GM19023 (cell line): ENCODE measurements around the gene KIAA0825.
"Not testable (repeated sequence)": the region's sequence is repeated elsewhere in the genome, so short reads cannot be mapped to it uniquely, and the experiment has no call there.

ENCODE experiments used
- ATAC-seq: cut with Tn5 transposase; IDR thresholded peaks from one replicate; pipeline ENCODE4 v1.9.1; 2021; ENCODE audit warnings: mild to moderate bottlenecking, moderate library complexity; ENCODE audit not compliant: unreplicated experiment

KIAA0825 gene

DNA sequence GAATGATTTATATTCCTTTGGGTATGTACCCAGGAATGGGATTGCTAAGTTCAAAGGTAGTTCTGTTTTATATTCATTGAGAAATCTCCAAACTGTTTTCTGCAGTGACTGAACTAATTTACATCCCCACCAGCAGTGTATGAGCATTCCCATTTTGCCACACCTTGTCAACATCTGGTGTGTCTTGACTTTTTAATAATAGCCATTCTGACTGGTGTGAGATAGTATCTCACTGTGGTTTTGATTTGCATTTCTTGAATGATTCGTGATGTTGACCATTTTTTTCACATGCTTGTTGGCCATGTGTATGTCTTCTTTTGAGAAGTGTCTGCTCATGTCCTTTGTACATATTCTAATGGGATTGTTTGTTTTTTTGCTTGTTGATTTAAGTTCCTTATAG lies 421.5 kb downstream of the KIAA0825 start:
- no peak for ATAC-seq

DNA sequence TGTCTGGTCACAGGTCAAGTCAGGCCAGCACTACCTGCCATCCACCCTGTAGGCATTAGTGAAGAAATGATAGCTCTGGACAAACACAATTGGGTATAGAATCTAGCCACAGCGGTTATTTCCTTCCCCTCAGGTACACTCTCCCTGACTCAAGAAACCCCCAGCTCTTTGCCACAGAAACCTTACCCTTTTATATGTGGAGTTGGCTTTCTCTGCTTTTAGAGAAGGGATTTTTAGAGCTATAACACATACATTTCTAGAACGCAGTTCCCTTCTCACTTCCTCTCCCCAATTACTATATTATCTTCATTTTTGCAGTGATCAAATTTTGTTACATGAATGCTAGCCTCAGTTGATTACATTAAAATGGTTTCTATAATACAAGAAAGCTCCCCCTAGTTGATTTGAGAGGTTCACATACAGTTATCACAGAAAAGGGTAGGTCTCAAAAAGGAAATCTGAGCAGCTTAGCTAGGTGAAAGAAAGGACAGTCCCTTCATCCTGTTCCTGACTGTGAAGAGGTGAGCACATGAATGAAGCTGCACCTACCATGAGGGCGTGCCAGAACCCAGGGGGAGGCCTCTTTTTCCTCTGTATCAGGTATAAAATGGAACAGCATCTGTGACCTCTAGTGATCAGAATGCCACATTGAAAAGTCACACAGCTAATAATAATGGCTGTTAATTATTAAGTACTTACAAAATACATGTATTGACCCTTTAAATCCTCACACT lies 425.6 kb downstream of the KIAA0825 start:
- no peak for ATAC-seq

DNA sequence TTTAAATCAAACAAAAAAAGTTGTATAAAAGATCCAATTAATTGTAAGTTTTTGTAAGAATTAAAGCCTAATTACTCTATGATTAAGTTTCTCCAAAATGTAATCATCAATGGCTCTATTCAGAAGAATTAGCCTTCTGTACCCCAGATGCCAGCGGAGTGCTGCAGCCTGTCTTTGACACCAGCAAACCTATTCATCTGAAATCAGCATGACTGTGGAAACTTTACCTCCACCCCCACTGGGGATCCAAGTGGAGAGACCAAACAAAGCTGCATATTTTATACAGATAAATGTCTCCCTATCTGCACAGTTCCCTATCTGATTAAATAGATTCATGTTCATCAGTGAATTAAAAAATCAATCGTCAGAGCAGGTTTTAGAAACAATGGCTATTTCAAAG lies 426.8 kb downstream of the KIAA0825 start:
- no peak for ATAC-seq

DNA sequence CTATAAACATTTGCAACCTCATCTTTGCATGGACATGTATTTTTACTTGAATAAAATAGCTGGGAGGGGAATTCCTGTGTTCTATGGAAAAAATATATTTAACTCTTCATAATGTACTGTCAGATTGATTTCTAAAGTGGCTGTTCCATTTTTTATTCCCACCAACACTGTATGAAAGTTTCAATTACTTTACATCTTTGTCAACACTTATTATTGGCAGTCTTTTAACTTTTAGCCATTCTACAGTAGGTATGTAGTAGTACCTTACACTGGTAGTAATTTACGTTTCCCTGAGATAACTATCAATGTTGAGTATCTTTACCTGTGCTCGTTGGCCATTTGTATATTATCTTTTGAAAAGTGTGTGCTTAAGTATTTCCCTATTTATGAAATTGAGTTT lies 429.7 kb downstream of the KIAA0825 start:
- no peak for ATAC-seq

DNA sequence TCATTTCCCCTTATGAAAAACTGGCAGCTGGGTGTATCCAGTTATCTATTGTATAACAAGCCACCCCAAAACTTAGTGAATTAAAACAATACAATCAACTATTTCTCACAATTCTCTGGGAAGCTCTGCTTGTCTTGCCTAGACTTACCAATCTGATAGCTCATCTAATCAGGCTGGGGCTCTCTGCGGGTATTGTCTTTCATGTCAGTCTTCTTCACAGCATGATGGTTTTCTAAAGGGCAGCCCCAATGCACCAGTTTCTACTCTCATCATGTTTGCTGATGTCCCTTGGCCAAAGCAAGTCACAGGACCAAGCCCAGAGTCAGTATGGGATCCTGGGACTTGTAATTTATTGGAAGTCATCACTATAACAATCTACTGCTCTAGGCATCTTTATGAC lies 433.5 kb downstream of the KIAA0825 start:
- no peak for ATAC-seq

DNA sequence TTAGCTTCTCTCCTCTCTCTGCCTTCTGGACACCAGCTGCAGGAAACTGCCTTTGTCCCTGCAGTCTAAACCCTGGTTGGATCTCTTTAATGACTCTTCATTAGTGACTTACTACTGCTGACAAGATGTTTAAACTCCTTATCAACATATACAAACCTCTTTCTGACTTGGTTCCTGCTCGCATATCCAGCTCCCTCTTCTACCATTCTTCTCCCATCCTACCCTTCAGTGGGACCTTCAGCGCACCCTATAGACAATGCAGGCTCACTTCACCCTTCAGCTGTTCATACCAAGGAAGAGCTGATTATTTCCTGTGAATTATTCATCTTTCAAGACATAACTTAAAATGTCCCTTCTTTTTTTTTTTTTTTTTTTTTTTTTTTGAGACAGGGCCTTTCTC lies 436.5 kb downstream of the KIAA0825 start:
- no peak for ATAC-seq

DNA sequence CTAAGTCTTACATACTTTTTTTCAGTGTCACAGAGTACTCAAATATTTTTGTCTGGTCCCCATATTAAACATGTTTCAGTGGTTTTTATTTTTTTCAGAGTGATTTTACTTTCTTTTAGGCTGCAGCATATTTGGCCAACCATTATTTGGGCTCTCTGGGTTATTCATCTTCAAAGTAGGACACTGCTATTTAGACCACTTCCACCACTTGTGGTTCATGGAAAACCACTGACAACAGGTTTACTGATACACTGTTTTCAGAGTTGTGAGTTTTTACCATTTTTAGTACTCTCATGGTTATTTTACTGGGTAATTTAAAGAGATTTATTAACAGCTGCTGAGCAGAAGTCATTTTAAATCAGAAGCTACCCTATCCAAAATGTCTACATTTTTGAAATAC lies 437.6 kb downstream of the KIAA0825 start:
- ATAC-seq: no peak

DNA sequence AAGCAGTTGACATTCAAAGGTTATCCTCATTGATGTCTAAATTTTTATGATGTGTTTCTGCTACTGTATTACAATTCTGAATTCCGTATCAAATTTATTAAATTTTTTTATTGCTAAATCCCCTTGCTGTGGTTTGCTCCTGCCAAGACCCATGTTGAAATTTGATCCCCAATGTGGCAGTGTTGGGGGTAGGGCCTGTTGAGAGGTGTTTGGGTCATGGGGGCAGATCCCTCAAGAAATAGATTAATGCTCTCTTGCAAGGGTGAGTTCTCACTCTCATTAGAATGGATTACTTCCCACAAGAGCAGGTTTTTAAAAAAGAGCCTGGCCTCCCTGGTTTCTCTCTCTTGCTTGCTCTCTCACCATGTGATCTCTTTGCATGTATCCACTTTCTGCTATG lies 442.5 kb downstream of the KIAA0825 start:
- no peak for ATAC-seq

DNA sequence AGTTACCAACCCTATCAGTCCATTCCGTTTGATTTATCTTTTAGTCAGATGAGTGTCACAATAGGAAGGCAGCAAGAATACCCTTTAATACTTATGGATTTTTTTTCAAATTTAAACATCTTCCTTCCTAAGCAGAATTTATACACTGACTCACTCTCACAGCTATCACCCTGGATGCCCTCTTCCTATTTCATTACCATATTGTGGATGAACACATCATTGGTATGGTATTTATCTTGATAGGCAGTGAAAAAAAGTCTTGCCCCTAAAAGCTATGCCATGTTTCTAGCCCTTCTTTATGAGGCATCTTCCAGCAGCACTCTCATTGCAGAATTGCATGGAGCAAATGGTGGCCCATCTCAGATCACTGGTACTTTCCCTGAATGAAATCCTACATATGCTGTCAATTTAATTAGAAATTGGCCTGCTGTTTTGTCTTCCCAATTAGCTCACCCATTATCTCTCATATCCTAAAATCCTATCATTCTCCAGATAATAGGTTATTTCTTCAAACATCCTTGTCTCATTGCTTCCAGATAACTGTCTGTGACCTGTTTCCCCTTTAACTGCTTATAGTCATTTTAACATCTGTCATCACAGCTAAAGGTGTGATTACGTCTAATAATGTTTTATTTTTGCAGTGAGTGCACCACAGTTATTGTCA lies 443.5 kb downstream of the KIAA0825 start:
- no peak for ATAC-seq

DNA sequence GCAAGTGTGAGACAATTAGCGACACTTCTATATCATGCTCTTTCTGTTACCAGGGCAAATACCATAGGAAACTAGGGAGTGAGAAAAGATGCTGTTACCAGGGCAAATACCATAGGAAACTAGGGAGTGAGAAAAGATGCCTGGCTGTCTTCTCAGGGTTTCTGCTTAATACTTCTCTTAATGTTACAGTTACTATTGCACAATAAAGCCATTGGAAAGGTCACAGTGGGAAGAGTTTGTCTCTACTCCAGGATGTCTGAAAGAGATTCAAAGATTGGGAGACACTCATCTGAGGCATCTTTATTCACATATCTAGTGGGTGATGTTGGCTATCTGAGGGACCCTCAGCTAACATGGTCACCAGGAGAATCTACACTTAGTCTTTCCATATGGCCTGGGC lies 445.3 kb downstream of the KIAA0825 start:
- no peak for ATAC-seq

DNA sequence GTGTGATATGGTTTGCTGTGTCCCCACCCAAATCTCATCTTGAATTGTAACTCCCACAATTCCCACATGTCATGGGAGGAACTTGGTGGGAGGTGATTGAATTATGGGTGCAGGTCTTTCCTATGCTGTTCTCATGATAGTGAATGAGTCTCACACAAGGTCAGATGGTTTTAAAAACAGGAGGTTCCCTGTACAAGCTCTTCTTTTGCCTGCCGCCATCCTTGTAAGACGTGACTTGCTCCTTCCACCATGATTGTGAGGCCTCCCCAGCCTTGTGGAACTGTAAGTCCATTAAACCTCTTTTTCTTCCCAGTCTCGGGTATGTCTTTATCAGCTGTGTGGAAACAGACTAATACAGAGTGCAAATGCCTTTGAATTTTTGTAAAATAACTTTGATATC lies 447.3 kb downstream of the KIAA0825 start:
- ATAC-seq: not testable (repeated sequence)

DNA sequence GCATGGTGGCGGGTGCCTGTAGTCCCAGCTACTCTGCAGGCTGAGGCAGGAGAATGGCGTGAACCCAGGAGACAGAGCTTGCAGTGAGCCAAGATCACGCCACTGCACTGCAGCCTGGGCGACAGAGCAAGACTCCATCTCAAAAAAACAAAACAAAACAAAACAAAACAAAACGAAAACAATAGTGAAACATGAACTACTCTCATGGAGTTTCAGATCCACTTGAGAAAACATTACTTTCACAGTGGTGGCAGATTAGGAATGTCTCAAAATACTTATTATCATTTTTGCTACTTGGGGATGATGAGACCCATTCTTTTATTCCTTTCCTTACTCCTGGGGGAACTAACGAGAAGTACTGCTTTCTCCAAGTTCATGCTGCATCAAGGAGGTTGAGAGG lies 448.2 kb downstream of the KIAA0825 start:
- not testable (repeated sequence) for ATAC-seq

DNA sequence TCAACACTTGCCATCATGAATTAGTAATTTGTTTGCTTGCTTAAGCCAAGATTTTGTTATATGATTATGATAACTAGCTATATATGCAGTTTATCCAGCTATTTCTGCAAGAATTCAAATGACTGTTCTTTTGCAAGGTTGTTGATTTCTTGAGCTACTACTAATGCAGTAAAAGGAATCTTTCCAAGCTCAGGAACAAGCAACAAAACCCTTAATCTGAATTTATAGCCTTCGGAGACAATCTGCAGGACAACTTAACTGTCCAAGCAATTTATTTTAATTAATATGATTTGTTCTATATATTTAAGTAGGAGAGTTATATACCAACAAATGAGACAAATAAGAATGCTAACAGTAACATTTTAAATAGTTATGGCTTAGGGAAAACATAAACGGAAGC lies 450.3 kb downstream of the KIAA0825 start:
- ATAC-seq: no peak

DNA sequence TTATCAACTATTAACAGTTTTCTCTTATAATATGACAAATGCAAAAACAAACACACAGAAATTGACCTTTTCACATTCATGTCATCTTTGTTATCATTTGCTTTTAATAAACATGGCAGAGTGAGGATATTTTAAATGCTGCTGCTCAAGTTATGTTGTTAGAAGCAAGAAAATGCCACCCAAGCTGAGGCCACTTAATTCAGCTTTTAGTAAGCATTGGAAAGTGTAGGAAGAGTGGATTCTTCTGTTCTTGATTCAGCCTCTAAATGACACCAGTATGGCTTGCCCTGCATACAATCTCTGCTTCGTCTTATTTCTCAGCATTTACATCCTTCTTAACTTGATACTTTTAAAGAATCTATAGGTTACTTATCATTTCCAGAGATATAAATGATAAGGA lies 456.6 kb downstream of the KIAA0825 start:
- no peak for ATAC-seq

DNA sequence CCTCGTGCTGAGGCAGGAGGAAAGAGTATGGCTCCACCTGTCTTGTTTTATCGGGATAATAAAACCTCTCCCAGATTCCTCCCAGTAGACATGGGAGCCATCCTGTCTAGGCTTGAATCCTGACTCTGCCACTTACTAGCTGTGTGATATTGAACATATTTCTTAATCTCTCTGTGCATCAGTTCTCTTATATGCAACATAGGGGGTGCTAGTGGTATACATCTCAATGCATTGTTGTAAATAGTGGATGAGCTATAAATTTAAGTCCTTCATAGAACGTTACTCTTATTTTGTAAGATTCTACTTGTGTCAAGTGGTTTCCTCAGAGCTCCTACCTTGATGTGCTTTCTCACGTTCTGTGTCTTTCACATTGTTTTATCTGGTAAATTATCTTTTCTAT lies 459.3 kb downstream of the KIAA0825 start:
- ATAC-seq: no peak

DNA sequence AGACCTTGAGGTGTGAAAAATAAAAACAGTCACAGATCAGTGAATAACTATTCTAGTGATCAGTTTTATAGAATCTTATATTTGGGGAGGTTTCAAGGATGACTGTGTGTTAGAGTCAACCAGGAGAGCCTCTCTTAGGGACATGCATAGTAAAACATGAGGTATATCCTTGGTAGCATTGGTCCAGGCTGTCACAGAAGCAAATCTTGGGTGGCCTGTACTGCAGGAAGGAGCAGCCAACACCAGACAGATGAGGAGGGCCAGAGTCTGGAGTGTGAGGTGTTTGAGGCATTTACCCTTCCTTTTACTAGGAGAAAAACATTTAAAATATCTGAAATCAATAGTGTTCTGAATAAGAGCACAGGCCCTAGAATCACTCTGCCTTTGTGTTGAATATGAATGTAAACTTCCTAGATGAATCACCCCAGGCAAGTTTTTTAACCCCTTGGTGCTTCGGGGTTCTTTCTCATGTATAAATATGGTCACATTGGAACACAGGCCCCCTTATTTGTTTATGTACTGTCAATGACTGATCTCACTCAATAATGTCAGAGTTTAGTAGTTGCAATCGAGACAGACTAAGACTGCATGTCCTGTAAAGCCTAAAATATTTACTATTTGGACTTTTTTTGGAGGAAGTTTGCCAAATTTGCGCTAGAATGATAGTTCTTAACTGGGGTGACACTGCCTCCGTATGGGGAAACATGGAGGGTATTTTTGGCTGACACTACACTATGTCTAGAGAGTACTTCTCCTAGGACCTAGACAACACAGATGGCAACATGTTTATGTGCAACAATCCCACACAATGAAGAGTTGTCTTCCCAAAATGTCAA lies 460.5 kb downstream of the KIAA0825 start:
- ATAC-seq: no peak

DNA sequence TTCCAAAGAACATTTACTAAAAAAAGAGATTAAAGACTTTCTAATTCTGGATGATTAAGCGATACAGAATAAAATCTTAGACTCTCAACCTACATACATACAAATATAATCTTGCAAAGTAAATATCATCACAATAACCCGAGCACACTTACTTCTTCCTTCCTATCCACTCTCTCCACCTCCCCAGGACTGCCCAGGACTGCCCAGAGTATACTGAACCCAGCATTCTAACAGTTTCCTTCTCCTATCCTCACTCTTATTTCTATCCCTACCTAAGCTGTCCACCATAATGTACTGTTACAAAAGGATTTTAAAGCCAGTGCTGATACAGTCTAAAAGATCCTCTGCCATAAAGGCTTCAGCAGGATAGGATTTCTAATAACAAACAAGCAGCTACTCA lies 463.7 kb downstream of the KIAA0825 start:
- ATAC-seq: no peak

DNA sequence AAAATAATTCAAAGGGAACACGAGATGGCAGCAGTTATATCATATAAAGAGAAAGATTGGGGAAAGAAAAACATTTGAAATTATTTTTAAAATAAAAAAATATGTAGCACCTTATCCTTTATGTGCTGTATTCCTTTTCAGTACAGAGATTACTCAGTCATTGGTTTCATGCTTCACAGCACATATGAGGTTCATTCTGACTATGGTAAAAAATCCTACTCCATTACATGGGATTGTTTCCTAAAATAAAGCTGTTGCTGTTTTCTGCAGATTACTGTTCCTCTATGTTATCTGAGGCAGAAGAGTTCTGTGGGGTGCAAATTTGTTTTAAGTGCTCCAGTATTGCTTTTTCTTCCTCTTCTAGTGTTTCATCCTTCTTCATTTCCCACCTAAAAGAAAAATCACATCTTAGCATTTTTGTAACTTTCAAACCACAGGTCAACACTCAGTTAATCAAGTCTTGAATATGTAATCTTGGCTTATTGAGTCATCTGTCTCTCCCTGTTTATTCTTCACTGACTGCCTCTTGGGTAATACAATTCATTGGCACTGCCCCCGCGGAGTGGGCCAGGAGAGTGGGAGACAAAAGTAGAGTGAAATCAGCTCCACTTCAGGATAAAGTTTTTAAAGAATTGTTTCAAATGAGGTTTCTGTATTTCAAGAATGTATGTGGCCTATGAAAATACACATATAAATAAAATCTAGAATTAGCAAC lies 464.5 kb downstream of the KIAA0825 start:
- ATAC-seq: no peak

DNA sequence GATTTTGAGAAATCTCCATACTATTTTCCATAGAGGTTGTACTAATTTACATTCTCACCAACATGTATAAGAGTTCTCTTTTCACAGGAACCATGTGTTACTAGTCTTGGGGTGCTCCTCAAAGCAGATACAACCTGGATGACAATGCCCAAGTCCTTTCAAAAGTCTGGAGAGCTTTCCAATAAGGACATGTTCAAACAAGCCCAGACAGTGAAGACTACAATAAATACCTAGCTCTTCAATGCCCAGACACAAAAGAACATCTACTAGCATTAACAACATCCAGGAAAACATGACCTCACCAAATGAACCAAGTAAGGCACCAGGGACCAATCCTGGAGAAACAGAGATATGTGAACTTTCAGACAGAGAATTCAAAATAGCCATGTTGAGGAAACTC lies 474.8 kb downstream of the KIAA0825 start:
- ATAC-seq: not testable (repeated sequence)

DNA sequence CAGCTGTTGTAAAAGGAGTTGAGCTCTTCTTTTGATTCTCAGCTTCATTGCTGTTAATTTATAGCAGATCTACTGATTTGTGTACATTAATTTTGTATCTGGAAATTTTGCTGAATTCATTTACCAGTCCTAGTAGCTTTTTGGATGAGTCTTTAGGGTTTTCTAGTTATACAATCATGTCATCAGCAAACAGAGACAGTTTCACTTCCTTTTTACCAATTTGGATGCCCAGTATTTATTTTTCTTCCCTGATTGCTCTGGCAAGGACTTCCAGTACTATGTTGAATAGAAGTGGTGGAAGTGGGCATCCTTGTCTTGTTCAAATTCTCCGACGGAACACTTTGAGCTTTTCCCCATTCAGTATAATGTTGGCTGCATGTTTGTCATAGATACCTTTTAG lies 478.1 kb downstream of the KIAA0825 start:
- ATAC-seq: no peak

DNA sequence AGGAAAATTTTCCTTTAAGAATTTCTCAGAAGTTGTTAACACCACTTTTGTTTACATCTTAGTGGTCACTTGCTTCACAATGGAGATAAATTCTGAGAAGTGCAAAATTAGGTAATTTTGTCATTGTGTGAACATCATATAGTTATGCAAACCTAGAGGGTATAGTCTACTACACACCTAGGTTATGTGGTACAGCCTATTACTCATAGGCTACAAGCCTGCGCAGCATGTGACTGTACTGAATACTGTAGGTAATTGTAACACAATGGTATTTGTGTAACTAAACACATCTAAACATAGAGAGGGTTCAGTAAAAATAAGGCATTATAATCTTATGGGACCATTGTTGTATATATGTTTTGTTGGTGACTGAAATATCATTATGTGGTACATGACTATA lies 488.3 kb downstream of the KIAA0825 start:
- no peak for ATAC-seq
